HEK293 (cell line): Measurements from ENCODE around the gene NDST4.

Experiments
- CTCF ChIA-PET: fragments of 350-600 bp; formaldehyde crosslinking; extraction: SDS; loops from one replicate; lab custom pipeline; 2021; ENCODE audit warnings: antibody characterized with exemption; lab: Yijun Ruan, JAX
- POLR2A ChIA-PET: fragments of 300-600 bp; formaldehyde crosslinking; extraction: SDS; loops from one replicate; lab custom pipeline; 2020; ENCODE audit warnings: antibody characterized with exemption, inconsistent platforms; lab: Yijun Ruan, JAX
- H3K27ac ChIP-seq: fragments of 200-500 bp; sonication (Bioruptor generic); 2 replicates; pipeline ENCODE4 v1.5.1; 2014; ENCODE audit warnings: low read depth, low read length, control low read depth, inconsistent platforms; ENCODE audit errors: extremely low read depth
- H3K36me3 ChIP-seq, 2 experiments: fragments of 200-500 bp in 1 of 2; sonication (Bioruptor generic) in 1 of 2; 1 replicate in 1 of 2; 2 replicates in 1 of 2; pipeline ENCODE4 v1.5.1; 2014 to 2017; ENCODE audit warnings: inconsistent platforms in 2 of 2, low read length in 2 of 2; ENCODE audit not compliant: control insufficient read depth in 2 of 2, insufficient read depth in 1 of 2
- H3K4me1 ChIP-seq: fragments of 200-500 bp; sonication (Bioruptor generic); 2 replicates; pipeline ENCODE4 v1.5.1; 2014; ENCODE audit warnings: mild to moderate bottlenecking, low read length, inconsistent platforms; ENCODE audit not compliant: control insufficient read depth, insufficient read depth
- H3K4me3 ChIP-seq: 2 replicates; pipeline ENCODE4 v1.5.1; 2011; ENCODE audit warnings: low read depth, mild to moderate bottlenecking, control low read depth, low read length, moderate library complexity
- H3K9me3 ChIP-seq: fragments of 200-500 bp; sonication (Bioruptor generic); 2 replicates; pipeline ENCODE4 v1.5.1; 2014; ENCODE audit warnings: low read depth, low read length, inconsistent platforms; ENCODE audit not compliant: control insufficient read depth, insufficient read depth
- BCL11A ChIP-seq: fragments of 450-650 bp; formaldehyde crosslinking; IDR thresholded peaks from 2 replicates; pipeline ENCODE4 v1.5.1; 2016; ENCODE audit warnings: low read depth, missing biosample characterization, missing genetic modification characterization
- GLI2 ChIP-seq: fragments of 450-650 bp; formaldehyde crosslinking; IDR thresholded peaks from 2 replicates; pipeline ENCODE4; 2017; ENCODE audit warnings: missing biosample characterization, missing genetic modification characterization, low read depth, borderline replicate concordance
- IKZF3 ChIP-seq: fragments of 450-650 bp; IDR thresholded peaks from 2 replicates; pipeline ENCODE4 v1.5.0; 2018; ENCODE audit warnings: missing biosample characterization, mild to moderate bottlenecking, missing genetic modification characterization, moderate library complexity
- PRDM1 ChIP-seq: fragments of 450-650 bp; formaldehyde crosslinking; IDR thresholded peaks from 2 replicates; pipeline ENCODE4; 2016; ENCODE audit warnings: missing biosample characterization, missing genetic modification characterization
- SALL2 ChIP-seq: fragments of 450-650 bp; formaldehyde crosslinking; IDR thresholded peaks from 2 replicates; pipeline ENCODE4 v1.5.0; 2017; ENCODE audit warnings: missing biosample characterization, mild to moderate bottlenecking, missing genetic modification characterization, borderline replicate concordance
- SCRT2 ChIP-seq: fragments of 450-650 bp; formaldehyde crosslinking; IDR thresholded peaks from 2 replicates; pipeline ENCODE4 v1.5.1; 2016; ENCODE audit warnings: missing biosample characterization, missing genetic modification characterization
- TCF7L2 ChIP-seq: IDR thresholded peaks from 2 replicates; pipeline ENCODE4 v1.6.1; 2011; ENCODE audit warnings: low read depth, mild to moderate bottlenecking, inconsistent platforms, low read length, moderate library complexity, borderline replicate concordance
- ZFP3 ChIP-seq: fragments of 450-650 bp; formaldehyde crosslinking; IDR thresholded peaks from 2 replicates; pipeline ENCODE4 v1.5.1; 2016; ENCODE audit warnings: low read depth, missing biosample characterization, missing genetic modification characterization
- ZIC2 ChIP-seq: fragments of 450-650 bp; formaldehyde crosslinking; IDR thresholded peaks from 2 replicates; pipeline ENCODE4 v1.5.1; 2016; ENCODE audit warnings: missing biosample characterization, missing genetic modification characterization
- ZNF114 ChIP-seq: fragments of 450-650 bp; formaldehyde crosslinking; IDR thresholded peaks from 2 replicates; pipeline ENCODE4 v1.5.0; 2017; ENCODE audit warnings: missing biosample characterization, missing genetic modification characterization
- ZNF155 ChIP-seq: fragments of 450-650 bp; formaldehyde crosslinking; IDR thresholded peaks from 2 replicates; pipeline ENCODE4 v1.5.1; 2016; ENCODE audit warnings: missing biosample characterization, missing genetic modification characterization
- ZNF175 ChIP-seq: fragments of 450-650 bp; formaldehyde crosslinking; IDR thresholded peaks from 2 replicates; pipeline ENCODE4 v1.5.1; 2016; ENCODE audit warnings: missing biosample characterization, missing genetic modification characterization
- ZNF221 ChIP-seq: fragments of 450-650 bp; formaldehyde crosslinking; IDR thresholded peaks from 2 replicates; pipeline ENCODE4 v1.5.1; 2017; ENCODE audit warnings: missing biosample characterization, missing genetic modification characterization, borderline replicate concordance
- ZNF223 ChIP-seq: fragments of 450-650 bp; formaldehyde crosslinking; IDR thresholded peaks from 2 replicates; pipeline ENCODE4 v1.5.1; 2016; ENCODE audit warnings: missing biosample characterization, missing genetic modification characterization
- ZNF266 ChIP-seq: fragments of 450-650 bp; formaldehyde crosslinking; IDR thresholded peaks from 2 replicates; pipeline ENCODE4 v1.5.1; 2016; ENCODE audit warnings: missing biosample characterization, missing genetic modification characterization, low read depth
- ZNF37A ChIP-seq: fragments of 450-650 bp; IDR thresholded peaks from 2 replicates; pipeline ENCODE4 v1.5.1; 2018; ENCODE audit warnings: missing biosample characterization, missing genetic modification characterization
- ZNF549 ChIP-seq: fragments of 450-650 bp; IDR thresholded peaks from 2 replicates; pipeline ENCODE4 v1.5.1; 2018; ENCODE audit warnings: missing biosample characterization, missing genetic modification characterization, mild to moderate bottlenecking, inconsistent platforms, moderate library complexity
- ZNF626 ChIP-seq: fragments of 450-650 bp; sonication (Bioruptor Pico); formaldehyde crosslinking; IDR thresholded peaks from 2 replicates; pipeline ENCODE4 v1.5.1; 2018; ENCODE audit warnings: missing biosample characterization, missing genetic modification characterization, inconsistent platforms
- ZNF768 ChIP-seq: fragments of 450-650 bp; formaldehyde crosslinking; IDR thresholded peaks from 2 replicates; pipeline ENCODE4 v1.5.1; 2018; ENCODE audit warnings: missing biosample characterization, mild to moderate bottlenecking, missing genetic modification characterization
- ZNF776 ChIP-seq: fragments of 450-650 bp; formaldehyde crosslinking; IDR thresholded peaks from 2 replicates; pipeline ENCODE4 v1.5.0; 2017; ENCODE audit warnings: missing biosample characterization, missing genetic modification characterization, borderline replicate concordance
- ZNF792 ChIP-seq: fragments of 450-650 bp; formaldehyde crosslinking; IDR thresholded peaks from 2 replicates; pipeline ENCODE4 v1.5.1; 2016; ENCODE audit warnings: missing biosample characterization, missing genetic modification characterization
- ZNF830 ChIP-seq: fragments of 450-650 bp; IDR thresholded peaks from 2 replicates; pipeline ENCODE4 v1.5.0; 2018; ENCODE audit warnings: missing biosample characterization, missing genetic modification characterization, low read depth, mild to moderate bottlenecking, moderate library complexity
- TF ChIP-seq, protein P1 (sequence below): fragments of 450-650 bp; formaldehyde crosslinking; IDR thresholded peaks from 2 replicates; pipeline ENCODE4 v1.5.1; 2016; ENCODE audit warnings: missing biosample characterization, missing genetic modification characterization
- TF ChIP-seq, protein P2 (sequence below): fragments of 450-650 bp; formaldehyde crosslinking; IDR thresholded peaks from 2 replicates; pipeline ENCODE4 v1.5.1; 2016; ENCODE audit warnings: missing biosample characterization, missing genetic modification characterization
- TF ChIP-seq, protein P3 (sequence below): fragments of 450-650 bp; formaldehyde crosslinking; IDR thresholded peaks from 2 replicates; pipeline ENCODE4 v1.5.1; 2016; ENCODE audit warnings: missing biosample characterization, missing genetic modification characterization

The NDST4 gene

DNA sequence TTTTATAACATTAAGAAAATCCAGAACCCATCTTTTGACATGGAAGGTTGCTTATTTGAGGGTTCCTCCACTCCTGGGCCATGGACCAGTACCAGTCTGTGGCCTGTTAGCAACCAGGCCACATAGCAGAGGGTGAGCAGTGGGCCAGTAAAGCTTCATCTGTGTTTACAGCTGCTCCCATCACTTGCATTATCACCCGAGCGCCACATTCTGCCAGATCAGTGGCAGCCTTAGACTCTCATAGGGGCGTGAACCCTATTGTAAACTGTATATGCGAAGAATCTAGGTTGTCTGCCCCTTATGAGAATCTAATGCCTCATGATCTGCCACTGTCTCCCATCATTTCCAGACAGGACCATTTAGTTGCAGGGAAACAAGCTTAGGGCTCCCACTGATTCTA, 58.6 kb downstream of the NDST4 start:
- no peaks in the 10 kb centered on the region for H3K4me1 ChIP-seq
- H3K4me3 ChIP-seq, result no peak overlapping the region
- no peak overlapping the region for H3K27ac ChIP-seq
- no peak for TF ChIP-seq SCRT2 (tag by site-specific recombination)
- TF ChIP-seq BCL11A (tag by site-specific recombination), result no peak
- no peak for TF ChIP-seq ZNF223 (tag by site-specific recombination)
- TF ChIP-seq, protein P1, sequence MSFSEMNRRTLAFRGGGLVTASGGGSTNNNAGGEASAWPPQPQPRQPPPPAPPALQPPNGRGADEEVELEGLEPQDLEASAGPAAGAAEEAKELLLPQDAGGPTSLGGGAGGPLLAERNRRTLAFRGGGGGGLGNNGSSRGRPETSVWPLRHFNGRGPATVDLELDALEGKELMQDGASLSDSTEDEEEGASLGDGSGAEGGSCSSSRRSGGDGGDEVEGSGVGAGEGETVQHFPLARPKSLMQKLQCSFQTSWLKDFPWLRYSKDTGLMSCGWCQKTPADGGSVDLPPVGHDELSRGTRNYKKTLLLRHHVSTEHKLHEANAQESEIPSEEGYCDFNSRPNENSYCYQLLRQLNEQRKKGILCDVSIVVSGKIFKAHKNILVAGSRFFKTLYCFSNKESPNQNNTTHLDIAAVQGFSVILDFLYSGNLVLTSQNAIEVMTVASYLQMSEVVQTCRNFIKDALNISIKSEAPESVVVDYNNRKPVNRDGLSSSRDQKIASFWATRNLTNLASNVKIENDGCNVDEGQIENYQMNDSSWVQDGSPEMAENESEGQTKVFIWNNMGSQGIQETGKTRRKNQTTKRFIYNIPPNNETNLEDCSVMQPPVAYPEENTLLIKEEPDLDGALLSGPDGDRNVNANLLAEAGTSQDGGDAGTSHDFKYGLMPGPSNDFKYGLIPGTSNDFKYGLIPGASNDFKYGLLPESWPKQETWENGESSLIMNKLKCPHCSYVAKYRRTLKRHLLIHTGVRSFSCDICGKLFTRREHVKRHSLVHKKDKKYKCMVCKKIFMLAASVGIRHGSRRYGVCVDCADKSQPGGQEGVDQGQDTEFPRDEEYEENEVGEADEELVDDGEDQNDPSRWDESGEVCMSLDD (tag by site-specific recombination), result no peak
- no peak for TF ChIP-seq ZNF830 (tag by site-specific recombination)
- no peak for TF ChIP-seq ZNF549
- no peak for TF ChIP-seq ZNF776
- TF ChIP-seq PRDM1 (tag by site-specific recombination), result no peak
- TF ChIP-seq ZFP3, result no peak
- TF ChIP-seq GLI2 (tag by site-specific recombination), result no peak
- no peak for TF ChIP-seq ZNF221 (tag by site-specific recombination)
- TF ChIP-seq IKZF3, result no peak
- TF ChIP-seq, protein P2, sequence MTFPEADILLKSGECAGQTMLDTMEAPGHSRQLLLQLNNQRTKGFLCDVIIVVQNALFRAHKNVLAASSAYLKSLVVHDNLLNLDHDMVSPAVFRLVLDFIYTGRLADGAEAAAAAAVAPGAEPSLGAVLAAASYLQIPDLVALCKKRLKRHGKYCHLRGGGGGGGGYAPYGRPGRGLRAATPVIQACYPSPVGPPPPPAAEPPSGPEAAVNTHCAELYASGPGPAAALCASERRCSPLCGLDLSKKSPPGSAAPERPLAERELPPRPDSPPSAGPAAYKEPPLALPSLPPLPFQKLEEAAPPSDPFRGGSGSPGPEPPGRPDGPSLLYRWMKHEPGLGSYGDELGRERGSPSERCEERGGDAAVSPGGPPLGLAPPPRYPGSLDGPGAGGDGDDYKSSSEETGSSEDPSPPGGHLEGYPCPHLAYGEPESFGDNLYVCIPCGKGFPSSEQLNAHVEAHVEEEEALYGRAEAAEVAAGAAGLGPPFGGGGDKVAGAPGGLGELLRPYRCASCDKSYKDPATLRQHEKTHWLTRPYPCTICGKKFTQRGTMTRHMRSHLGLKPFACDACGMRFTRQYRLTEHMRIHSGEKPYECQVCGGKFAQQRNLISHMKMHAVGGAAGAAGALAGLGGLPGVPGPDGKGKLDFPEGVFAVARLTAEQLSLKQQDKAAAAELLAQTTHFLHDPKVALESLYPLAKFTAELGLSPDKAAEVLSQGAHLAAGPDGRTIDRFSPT (tag by site-specific recombination), result no peak
- TF ChIP-seq ZIC2 (tag by site-specific recombination), result no peak
- TF ChIP-seq ZNF626, result no peak
- TF ChIP-seq ZNF37A (tag by site-specific recombination), result no peak
- H3K36me3 ChIP-seq, result no peaks in the 10 kb centered on the region
- ChIA-PET CTCF (no interaction called here), POLR2A (no interaction called here)
- H3K9me3 ChIP-seq, result no peaks in the 10 kb centered on the region

DNA sequence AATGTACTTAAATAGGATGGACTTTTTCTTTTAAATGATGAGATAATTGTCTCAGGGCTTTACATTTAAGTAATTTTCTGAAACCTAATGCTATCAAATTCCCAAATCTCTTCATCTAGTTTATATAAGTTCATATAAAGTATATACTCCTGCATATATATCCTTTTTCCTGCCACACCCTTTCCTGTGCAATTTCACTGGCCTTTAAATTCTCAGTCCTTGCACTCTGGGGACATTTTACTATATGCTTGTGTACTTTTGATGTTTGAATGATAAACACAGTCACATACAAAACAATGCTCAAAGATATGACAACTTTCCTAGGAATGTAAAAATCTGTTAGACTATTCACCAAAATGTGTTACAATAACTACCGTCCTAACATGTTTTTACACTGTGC, 60.1 kb downstream of the NDST4 start:
- ChIA-PET POLR2A (no interaction called here), CTCF (no interaction called here)
- Histone ChIP-seq H3K9me3 (no peaks in the 10 kb centered on the region), H3K4me1 (no peaks in the 10 kb centered on the region), H3K27ac (no peak overlapping the region), H3K36me3 (no peaks in the 10 kb centered on the region), H3K4me3 (no peak overlapping the region)
- TF ChIP-seq TCF7L2, result no peak
- no peak for TF ChIP-seq ZNF155 (tag by site-specific recombination)
- no peak for TF ChIP-seq ZNF792
- TF ChIP-seq ZNF37A (tag by site-specific recombination), result no peak
- TF ChIP-seq SALL2 (tag by site-specific recombination), result no peak
- TF ChIP-seq ZNF768 (tag by site-specific recombination), result no peak
- no peak for TF ChIP-seq ZNF266 (tag by site-specific recombination)
- TF ChIP-seq ZNF114 (tag by site-specific recombination), result no peak
- no peak for TF ChIP-seq ZNF175
- TF ChIP-seq, protein P3, sequence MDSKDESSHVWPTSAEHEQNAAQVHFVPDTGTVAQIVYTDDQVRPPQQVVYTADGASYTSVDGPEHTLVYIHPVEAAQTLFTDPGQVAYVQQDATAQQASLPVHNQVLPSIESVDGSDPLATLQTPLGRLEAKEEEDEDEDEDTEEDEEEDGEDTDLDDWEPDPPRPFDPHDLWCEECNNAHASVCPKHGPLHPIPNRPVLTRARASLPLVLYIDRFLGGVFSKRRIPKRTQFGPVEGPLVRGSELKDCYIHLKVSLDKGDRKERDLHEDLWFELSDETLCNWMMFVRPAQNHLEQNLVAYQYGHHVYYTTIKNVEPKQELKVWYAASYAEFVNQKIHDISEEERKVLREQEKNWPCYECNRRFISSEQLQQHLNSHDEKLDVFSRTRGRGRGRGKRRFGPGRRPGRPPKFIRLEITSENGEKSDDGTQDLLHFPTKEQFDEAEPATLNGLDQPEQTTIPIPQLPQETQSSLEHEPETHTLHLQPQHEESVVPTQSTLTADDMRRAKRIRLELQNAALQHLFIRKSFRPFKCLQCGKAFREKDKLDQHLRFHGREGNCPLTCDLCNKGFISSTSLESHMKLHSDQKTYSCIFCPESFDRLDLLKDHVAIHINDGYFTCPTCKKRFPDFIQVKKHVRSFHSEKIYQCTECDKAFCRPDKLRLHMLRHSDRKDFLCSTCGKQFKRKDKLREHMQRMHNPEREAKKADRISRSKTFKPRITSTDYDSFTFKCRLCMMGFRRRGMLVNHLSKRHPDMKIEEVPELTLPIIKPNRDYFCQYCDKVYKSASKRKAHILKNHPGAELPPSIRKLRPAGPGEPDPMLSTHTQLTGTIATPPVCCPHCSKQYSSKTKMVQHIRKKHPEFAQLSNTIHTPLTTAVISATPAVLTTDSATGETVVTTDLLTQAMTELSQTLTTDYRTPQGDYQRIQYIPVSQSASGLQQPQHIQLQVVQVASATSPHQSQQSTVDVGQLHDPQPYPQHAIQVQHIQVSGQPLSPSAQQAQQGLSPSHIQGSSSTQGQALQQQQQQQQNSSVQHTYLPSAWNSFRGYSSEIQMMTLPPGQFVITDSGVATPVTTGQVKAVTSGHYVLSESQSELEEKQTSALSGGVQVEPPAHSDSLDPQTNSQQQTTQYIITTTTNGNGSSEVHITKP (tag by site-specific recombination), result no peak
